Endothelial cell of coronary artery (primary cell): ENCODE results near the gene TMPRSS11E. TPM values are rescaled to one million over a fixed set of nuclear protein-coding genes. Genes with fewer than 3 reads are reported as not detected.

ENCODE experiments used
- total RNA-seq: library from RNA; depleted of rRNA; stranded (reverse); fragments of >200 nt; gene quantifications from 2 replicates; pipeline ENCODE4 v1.2.3, GENCODE V29; 2014

The TMPRSS11E gene, protein sequence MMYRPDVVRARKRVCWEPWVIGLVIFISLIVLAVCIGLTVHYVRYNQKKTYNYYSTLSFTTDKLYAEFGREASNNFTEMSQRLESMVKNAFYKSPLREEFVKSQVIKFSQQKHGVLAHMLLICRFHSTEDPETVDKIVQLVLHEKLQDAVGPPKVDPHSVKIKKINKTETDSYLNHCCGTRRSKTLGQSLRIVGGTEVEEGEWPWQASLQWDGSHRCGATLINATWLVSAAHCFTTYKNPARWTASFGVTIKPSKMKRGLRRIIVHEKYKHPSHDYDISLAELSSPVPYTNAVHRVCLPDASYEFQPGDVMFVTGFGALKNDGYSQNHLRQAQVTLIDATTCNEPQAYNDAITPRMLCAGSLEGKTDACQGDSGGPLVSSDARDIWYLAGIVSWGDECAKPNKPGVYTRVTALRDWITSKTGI
- total RNA-seq: not detected in 2 replicates

DNA sequence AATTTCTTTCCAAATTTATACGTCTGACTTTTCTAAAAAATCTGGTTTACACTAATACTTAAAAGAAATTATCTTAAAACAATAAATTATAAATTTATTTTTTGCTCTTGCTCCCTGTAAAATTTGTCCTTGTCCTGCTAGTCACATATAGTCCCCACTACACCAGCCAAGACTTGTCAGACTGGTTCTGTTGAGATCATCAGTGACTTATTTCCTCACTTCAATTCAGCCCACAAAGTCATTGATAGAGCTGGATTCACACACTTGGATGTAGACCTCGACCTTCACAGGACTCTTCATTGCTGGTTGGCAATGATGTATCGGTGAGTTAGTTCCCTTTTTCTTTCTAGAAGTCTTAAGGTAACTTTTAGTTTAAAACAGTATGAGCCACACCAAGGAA is at the start of gene TMPRSS11E:
Gene TMPRSS11E (plus strand): TSS at position 263 of the 400 bp plus-strand sequence. CDS start 50 bp downstream, at position 313.

Other genes with a start within 250 kb of the TMPRSS11E start
- gene TMPRSS11B, start 201.8 kb upstream of the TMPRSS11E start, total RNA-seq: not detected in 2 replicates
- gene YTHDC1, start 97.4 kb upstream of the TMPRSS11E start, total RNA-seq: 35.7 and 51.9 TPM in 2 replicates
- not detected in 2 replicates for gene UGT2B17, start 128.9 kb downstream of the TMPRSS11E start, total RNA-seq
- gene UGT2B15, start 223.2 kb downstream of the TMPRSS11E start, total RNA-seq: not detected in 2 replicates